SK-N-SH (cell line): Measurements from ENCODE around the gene MYMX.

Experiments used
- NRF1 ChIP-seq: IDR thresholded peaks from 2 replicates; pipeline ENCODE4 v1.6.1; 2012; ENCODE audit warnings: low read depth, mild to moderate bottlenecking, low read length
- RFX5 ChIP-seq: IDR thresholded peaks from 2 replicates; pipeline ENCODE4 v1.6.1; 2012; ENCODE audit warnings: mild to moderate bottlenecking, improper control_type of control experiment, low read length
- TF ChIP-seq, protein P1 (sequence below): fragments of 200-600 bp; sonication (generic); IDR thresholded peaks from 2 replicates; pipeline ENCODE4 v1.6.1; 2017; ENCODE audit warnings: antibody characterized with exemption, mild to moderate bottlenecking, moderate library complexity

DNA sequence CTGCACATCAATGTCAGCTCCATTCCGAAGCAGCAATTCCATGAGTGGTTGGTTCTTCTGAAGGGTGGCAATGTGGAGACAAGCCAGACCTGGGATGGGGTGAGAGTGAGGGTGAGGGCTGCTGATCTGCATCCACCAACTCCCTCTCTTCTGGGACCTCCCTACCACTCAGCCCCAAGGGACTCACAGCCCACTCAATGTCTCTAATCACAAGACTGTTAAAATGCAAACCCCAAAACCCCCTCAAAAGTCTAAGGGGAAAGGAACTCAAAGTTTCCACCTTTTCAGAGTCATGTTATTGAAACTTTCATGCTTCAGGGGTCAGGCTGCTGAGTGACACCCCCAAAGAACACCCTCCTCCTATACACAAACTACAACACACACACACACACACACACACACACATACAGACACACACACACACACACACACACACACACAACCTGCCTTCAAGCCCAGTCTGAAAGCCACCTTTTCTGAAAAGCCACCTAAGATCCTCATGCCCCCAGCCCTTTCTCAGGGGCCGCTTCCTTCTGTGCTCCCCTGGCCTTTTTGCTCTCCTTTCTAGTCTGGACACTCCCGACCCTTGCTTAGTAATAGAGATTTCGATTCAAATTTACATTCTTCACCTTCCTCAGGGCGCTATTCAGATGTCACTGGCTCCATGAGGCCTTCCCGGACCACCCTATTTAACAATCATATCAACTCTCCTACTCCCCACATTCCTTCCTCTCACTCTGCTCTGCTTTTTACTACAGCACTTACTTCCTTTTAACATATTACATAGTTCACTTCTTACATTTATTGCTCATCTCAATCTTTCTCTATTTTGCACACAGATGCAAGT lies 43.9 kb downstream of the MYMX start:
- TF ChIP-seq NRF1 (no peak), RFX5 (no peak)
- TF ChIP-seq, protein P1, sequence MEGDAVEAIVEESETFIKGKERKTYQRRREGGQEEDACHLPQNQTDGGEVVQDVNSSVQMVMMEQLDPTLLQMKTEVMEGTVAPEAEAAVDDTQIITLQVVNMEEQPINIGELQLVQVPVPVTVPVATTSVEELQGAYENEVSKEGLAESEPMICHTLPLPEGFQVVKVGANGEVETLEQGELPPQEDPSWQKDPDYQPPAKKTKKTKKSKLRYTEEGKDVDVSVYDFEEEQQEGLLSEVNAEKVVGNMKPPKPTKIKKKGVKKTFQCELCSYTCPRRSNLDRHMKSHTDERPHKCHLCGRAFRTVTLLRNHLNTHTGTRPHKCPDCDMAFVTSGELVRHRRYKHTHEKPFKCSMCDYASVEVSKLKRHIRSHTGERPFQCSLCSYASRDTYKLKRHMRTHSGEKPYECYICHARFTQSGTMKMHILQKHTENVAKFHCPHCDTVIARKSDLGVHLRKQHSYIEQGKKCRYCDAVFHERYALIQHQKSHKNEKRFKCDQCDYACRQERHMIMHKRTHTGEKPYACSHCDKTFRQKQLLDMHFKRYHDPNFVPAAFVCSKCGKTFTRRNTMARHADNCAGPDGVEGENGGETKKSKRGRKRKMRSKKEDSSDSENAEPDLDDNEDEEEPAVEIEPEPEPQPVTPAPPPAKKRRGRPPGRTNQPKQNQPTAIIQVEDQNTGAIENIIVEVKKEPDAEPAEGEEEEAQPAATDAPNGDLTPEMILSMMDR: no peak
